NCI-H2107 (cell line): ENCODE measurements around the gene FGF14.
"Not testable (repeated sequence)": the region's sequence is repeated elsewhere in the genome, so short reads cannot be mapped to it uniquely, and the experiment has no call there.

Experiments
- DNase-seq: peaks from one replicate; lab custom pipeline; 2025; lab: John Stamatoyannopoulos, UW

FGF14 gene

DNA sequence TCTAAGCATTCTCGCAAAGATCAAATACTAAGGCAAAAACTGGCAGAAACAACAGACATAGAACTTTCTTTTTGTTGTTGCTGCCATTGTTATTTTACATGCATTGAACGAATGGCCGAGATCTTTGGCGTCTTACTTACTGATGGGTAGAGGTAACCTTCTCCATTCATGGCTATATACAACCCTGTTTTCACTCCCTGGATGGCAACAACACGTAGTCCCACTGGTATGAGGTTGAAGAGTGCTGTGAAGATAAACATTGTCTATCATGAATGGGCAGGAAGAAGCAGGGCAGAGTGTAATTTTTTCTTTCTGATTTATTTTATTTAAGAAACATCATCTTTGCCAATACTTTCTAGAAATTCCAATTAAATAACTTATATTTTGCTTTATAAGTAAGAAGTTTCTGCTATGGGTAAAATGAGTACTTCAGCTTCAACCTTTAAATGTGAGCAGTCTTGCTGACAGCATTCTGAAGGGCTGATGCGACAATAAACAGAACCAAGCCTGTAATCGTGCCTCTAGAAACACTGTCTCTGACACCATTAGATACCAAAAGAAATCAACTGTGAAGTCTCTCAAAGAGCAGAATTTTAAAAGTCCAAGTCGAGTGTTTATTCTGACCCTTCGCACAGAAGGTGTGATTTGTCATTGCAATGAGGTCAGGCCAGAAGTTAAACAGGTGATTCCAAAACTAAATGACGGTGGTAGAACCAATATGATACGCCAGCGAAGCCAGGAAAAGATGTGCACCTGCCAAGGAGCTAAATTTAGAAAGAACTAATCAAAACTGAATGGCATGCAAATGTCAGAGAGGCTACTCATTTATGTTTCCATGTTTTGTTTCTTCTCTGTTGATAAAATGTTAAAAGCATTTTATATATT lies 533.0 kb downstream of the FGF14 start:
- peak; percentile 5 for DNase-seq

DNA sequence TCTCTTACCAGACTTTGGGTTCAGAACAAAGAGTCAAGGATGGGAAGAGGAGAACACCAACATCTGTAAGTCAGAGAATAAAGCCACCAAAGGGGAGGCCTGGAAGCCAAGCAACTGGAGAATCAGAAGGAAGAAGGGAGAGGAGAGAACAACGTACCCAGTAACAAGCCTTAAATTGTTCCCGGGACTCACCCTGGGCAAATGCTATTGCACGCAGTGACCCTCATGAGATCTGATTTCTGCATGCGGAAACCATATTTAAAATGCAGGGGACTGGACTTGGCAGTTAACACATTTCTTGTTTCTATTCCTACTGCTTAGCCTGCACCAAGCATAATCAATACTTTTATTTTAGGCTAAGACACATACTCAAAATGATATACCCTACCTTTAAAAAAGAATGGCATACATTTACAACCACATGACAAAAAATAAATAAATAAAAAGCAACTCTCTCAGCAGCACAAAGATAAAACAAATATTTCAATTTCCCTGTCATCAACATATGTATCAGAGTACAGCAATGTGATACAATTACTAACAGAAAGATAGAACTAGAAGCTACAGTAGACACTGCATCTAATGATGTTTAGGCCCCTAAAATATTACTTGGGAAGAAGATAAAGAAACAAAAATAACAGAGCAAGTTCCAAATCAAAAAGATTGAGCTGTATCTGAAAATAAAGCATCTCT lies 534.8 kb downstream of the FGF14 start:
- DNase-seq: no peak

DNA sequence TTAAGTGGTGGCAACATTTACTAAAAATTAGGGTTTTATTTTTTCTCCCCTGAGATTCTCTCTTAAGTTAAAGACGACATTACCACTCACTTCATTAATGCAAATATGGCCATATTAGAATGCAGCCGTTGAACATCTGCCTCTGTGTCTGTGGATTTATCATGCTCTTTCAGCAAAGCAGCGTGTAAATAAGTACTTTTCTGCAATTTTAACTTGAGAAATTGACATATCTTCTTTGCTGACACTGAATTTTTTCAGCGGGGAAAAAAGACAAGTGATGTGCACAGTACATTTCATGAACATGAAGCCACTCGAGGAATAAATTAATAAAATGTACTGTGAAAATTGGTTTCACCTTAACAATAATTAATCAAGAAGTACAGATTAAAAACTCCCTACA lies 543.0 kb downstream of the FGF14 start:
- no peak for DNase-seq

DNA sequence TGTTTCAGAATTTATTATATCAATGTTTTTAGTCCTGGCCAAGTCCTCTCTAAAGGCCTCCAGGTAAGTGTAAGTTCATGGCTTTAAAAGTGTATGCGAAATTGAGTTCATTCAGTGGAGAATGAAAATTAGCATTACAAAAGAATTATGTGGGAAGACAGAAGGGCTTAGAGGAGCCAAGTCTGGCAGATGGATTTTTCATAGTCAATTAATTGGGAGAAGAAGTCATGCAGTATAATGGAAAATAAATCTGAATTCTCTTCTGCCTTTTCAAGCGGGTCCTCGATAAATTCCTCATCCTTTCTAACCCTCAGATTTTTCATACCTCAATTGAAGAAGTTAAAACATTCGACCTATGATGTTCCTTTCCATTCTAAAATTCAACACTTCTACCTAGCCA lies 555.1 kb downstream of the FGF14 start:
- DNase-seq: no peak

DNA sequence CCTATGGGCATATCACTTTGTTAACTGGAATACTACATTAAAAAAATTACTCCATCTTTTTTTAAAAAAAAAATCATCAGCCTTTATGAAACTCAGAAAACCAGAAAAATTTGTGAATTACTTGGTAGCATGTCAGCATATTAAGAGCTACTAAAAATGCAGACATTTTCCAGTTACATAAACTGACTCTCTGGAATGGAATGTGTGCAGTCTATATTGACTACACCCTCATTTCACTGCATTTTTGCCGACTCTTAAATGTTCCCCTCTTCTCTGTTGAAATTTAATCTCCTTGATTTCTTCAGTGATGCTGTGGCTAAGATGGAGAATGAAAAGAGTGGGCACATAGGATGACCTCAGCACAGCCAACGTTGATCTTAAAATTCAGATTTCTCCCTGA lies 555.6 kb downstream of the FGF14 start:
- DNase-seq: no peak

DNA sequence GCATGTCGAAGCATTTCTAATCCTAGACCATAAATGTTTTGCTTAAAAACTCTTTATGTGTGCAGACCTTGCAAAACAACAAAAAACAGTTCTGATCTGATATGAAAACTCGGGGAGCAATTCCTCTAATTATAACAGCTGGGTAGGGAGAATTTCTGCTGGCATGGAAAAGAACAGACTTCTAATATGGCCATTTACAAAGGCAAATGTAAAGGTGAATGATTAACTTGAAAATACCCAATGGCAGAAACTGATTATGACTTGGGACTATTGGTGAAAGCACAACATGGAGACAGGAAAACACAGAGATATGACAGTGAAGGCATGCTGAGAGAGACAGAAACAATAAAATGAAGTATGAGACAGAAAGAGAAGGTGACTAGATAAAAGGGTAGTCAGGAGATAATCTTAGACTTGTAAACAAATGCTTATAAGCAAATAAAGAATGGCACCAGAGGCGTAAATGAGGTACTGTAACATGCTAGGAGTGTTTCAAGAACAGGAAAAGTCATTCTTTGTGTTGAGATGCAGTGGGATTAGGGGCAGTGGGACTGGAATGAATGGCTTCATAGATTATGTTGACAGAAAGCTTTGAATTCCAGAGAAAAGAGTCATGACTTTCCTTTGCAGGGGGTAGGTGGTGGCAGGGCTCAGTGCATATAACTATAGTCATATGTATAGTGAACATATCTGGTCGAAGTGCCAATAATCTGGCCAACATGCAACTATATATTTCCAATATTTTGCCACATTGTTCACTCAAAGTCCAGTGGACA lies 556.4 kb downstream of the FGF14 start:
- DNase-seq: no peak

DNA sequence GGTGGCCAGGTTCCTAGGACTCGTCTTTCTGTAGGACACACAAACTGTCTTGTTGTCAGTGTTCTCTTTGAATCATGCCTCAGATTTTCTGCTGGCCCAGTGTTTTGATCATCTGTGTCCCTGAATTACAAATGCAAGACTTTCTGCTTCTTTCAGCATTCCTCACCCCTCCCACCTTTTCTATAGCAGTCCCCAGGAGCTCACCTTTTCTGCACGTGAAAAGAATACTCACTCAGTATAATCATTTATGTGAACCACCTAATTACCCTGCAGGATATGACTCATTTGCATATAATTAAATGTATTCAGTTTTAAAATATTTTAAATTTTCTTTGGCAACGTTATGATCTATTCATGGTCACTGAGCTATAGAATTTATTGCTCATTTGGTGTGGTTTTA lies 560.1 kb downstream of the FGF14 start:
- no peak for DNase-seq

DNA sequence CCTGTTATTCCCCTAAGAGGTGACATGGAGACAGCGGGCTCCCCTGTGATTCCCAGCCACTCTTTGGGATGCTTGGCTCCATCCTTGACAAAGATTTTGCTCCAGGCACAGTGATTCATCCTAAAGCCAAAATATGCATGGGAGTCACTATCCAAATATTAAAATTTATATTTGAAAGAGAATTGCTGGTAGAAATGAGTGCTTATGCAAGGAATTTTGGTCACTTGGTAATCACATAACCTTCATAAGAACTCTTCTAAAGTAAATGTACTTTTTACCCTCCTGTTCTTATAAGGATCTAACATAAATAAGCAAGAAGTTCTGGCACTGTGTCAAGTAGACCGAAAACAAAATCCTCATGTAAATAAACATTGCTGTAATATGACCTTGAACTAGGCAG lies 563.5 kb downstream of the FGF14 start:
- no peak for DNase-seq

DNA sequence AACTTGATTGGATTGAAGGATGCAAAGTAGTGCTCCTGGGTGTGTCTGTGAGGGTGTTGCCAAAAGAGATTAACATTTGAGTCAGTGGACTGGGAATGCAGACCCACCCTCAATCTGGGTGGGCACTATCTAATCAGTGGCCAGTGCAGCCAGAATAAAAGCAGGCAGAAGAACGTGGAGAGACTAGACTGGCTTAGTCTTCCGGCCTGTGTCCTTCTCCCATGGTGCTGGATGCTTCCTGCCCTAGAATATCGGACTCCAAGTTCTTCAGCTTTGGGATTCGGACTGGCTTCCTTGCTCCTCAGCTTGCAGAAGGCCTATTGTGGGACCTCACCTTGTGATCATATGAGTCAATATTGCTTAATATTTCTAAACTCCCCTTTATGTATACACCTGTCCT lies 564.1 kb downstream of the FGF14 start:
- DNase-seq: not testable (repeated sequence)

DNA sequence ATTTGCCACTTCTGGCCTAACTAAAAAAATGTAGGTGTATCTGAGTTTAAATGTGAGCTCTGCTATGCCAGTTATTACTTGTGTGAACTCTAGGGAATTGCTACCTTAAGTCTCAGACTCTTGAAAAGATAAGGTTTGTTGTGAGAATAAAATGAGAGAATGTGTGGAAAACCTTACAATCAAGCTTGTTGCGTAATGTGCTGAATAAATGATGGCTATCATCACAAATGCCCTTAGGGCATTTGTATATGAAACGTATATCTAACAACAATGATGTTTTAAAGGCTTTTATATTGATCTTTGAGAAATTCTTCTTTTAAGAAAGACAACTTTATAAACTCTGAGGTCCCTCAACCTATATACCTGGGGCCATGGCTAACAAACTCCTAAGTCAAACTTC lies 564.6 kb downstream of the FGF14 start:
- no peak for DNase-seq

DNA sequence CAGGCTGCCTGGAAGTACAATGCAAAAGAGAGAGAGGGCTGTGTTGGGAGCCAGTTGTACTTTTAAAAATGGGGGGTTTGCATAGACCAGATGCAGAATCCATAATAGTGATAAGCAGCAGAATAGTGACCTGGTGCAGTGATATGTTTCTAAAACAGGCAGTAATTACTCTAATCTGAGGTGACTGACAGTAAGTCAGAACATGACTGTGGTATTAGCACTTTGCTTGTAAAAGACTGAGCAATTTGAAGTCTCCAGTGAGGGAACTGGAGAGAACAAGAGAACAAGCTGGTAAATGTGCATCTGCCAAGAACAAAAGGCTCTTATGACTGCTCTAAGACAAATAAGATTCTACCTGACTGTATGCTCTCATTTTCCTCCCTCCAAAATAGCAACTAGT lies 565.9 kb downstream of the FGF14 start:
- DNase-seq: no peak

DNA sequence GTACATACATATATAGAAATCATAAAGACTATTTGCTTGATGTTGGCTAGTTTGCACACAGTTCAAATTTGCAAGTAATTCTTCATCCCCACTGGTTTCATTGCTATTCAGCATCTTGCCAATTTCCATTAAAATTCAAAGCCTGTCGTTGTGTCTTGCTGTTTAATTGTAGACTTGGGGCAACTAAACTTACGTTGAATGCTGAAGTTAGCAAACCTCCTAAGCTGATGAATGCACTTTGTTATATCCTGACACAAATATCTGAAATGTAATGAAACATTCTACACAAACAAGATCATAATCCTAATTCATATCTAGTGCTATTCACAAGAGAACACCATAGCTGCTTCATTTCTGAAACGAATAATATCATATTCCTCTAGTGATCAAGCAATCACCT lies 568.2 kb downstream of the FGF14 start:
- no peak for DNase-seq

DNA sequence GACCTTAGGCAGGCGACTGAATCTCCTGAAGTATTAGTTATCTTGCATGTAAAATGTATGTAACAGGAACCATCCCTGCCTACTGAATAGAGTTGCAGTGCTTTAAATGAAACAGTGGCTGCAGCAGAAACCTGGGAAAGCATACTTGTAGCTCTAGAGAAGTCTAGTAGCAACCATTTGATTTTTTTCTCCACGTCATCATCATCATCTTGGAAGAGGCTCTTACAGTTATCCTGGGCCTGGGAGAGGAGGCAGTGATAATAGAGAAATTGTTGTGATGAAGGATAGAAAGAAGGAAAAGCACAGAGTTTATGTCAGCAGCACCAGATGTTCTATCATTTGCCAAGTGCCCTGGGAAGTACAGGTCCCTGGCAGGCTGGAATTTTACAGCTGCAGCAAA lies 571.8 kb downstream of the FGF14 start:
- no peak for DNase-seq

DNA sequence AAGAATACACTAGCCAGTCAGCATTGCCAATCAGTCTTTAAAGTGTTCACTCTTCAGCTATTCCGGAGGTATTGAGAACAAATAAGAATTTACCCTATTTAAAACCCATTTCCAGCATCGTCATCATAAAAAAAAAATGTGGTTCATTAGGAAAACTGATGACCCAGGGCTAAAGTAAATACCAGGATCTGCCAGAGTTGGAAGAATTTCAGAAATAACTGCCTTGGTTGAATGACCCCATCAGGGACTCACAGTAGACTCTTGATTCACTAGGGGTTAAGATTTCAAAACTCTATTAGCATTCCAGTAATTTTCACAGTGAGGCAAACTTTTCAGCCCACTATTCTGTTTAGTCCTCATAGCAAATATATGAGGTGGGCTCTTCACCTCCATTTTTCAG lies 572.4 kb downstream of the FGF14 start:
- no peak for DNase-seq

DNA sequence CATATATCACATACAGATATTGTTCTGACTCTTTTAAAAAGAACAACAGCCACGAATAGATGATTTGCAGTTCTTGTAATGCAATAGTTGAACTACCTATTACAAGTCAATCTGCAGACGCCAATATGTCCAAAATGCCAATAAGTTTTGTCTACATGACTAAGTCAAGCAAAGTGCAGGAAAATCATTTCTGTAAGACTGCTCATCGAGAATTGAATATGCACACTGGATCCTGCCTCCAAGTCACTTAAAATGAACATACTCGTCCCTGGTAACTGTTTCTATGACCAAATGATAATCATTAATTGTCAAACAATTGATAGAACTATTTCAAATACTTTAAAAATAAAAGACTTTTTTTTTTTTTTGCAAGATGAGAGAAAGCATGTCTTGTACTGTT lies 573.7 kb downstream of the FGF14 start:
- no peak for DNase-seq

DNA sequence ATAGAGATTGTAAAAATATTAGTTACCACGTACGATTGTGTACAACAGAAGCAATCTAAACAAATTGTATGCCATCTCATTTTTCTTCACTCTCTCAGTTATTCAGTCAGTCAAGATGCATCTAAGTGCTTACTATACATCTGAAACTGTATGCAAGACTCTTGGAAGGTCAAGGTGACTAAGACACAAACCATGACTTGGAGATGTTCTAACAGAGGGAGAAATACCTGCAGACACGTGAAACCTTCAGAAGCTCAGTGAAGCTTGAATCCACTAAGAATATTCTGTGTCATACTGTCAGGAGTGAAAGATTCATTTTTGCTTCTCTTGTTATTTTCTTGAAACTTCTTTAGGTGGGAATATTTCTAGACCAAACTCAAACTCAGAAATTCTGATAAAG lies 584.0 kb downstream of the FGF14 start:
- no peak for DNase-seq

DNA sequence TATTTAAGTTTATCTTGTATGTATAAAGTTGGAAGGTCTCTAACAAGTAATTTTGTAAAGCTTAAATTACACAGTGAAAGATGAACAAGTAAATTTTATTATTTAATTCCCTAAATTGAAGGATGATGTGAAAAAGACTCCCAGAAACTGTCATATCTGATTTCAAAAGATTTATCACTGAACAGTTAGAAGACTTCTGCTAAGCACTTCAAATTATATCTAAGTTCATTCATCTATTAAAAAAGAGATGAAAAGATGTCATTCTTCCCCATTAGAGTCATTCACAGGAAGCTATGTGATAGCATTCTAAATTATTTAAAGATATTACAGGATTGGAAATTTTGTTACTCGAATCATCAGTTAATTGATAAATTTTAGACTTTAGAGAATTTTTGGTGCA lies 590.0 kb downstream of the FGF14 start:
- DNase-seq: no peak

DNA sequence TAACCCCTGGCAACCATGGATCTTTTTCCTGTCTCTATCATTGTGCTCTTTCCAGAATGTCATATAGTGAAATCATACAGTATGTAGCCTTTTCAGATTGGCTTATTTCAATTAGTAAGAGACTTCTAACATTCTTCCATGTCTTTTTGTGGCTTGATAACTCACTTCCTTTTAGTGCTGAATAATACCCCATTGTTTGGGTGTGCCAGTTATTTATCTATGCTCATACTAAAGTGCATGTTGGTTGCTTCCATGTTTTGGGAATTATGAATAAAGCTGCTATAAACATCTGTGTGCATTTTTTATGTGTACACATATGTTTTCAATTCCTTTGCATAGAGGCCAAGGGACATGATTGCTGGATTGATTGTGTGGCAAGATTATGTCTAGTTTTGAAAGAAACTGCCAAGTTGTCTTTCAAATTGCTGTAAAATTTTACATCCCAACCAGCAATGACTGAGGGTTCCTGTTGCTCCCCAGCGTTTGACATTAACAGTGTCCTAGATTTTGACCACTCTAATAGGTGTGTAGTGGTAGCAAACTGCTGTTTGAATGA lies 590.5 kb downstream of the FGF14 start:
- DNase-seq: no peak

DNA sequence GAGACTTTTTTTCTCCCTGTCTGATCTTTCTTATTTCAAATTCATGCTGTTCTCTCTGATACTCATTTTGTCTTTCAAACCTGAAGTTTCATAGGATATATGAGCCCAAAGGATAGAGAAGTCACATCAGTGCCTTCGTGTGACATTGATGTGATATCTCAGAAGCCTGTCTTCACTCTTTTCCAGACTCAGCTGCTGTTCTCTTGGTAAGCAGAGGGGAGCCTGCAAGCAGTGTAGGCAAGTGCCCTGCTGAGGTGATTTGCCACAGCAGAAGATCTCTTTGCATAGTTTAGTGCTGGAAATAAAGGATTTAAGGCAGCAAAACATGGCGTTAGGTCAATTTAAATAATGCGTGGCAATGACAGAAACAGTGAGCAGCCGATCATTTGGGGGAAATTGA lies 602.7 kb downstream of the FGF14 start:
- no peak for DNase-seq

DNA sequence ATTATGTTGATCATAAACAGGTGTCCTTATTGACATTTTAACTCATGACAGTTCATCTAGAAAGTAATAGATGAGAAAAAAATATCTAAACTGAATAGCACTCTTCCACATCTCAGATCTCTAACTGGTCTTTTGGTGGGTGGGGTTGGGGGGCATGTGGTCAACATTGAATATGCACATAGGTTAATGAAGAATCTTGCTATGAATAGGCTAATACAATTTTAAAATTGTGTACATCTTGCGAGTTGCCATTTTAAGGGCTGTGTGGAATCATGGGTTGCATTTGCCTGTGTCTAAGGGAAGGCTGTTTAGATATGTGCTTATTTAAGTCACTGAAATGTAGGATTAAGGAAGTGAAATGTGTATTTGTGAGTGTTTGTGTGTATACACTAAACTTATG lies 603.4 kb downstream of the FGF14 start:
- DNase-seq: no peak

DNA sequence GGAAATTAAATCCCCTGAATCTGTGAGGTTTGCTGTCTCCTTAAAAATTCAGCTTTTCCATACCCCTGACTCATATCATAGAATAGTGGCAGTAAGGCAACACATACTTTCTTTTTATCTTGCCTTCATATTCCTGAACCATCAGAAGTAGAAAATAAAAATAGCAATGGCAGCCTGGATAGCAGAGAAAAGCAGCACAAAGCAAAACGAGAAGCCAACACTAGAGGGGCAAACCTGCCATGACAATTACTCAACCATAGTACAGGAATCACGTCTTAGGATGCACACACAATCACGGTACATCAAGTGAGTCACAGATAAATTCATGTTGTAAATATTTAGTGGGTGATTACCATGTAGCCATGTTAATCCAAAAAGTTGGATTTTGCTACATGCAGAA lies 606.4 kb downstream of the FGF14 start:
- no peak for DNase-seq

DNA sequence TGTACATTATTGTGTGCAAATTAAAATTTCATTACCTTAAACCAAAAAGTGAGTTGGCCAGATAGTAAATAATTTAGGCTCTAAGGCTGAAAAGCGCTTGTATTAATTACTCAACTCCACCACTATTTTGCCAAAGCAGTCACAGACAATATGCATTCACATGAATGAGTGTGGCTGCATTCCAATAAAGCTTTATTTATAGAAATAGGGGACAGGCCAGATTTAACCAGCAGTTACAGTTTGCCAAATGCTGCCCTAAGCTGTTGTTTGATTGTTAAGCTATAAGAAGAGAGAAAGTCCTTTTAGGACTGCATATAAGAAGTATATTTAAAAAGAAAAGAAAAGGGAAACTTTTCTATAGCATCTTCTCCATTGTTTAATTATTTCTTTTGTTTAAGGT lies 606.8 kb downstream of the FGF14 start:
- DNase-seq: no peak

DNA sequence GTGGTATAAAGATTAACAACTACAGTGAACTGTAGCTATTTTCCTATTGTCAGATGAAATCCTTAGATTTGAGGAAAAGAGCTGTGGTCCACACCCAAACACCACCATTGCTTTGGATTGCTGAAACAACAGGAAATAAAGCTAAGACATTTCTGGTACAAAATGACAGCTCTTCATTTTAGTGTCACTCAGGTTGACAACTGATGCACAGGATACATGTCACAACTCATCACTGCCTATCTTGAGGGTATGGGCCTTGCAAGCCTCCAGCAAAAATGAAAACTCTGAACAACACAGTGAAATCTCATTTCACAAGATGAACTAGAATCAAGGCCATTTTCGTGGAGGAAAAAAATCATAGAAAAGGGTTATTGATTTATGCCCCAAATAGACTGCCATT lies 609.7 kb downstream of the FGF14 start:
- no peak for DNase-seq
